ENCODE measurements around the gene EXD3.

The EXD3 gene

DNA sequence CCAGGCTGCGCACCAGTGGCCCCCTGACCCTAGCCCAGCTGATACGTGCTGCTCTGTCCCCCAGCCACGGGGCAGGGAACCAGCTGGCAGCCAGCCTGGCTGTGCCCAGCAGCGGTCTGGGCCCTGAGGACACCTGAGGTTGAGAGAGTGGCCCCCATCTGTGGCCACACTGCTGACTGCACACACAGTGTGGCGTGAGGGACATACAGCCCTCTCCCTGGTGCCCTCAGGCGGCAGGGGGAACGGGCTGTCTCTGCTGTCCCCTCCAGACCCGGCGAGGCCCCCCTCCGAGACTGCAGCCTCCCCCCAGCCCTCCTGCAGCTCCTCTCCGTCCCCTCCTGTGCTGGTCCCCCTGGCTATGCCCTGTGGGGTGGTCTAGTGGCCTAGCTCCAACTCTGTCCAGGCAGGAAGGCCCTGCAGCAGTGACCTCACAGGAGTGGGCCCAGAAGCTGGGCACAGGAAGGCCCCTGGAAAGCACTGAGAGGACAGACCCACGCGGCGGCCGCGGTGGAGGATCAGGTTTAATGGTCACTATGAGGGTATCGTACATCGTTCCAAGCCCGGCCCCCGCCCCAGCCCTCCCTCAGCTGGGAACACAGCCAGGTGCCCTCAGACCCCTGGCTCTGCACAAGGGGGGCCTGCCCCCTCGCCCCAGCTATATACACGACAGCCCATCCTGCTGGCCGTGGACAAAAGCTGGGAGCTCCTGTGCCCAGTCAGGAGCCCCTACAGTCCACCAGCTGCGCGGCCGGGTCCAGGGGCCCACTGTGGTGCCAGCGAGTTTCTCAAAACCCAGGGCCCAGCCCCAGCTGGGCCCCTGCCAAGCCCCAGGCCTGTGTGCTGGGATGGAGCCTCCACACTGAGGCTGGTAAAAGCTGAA lies 25.0 kb upstream of the EXD3 start:
- DNase-seq (ENCODE audit: low read depth in 2 of 2), result no peak

DNA sequence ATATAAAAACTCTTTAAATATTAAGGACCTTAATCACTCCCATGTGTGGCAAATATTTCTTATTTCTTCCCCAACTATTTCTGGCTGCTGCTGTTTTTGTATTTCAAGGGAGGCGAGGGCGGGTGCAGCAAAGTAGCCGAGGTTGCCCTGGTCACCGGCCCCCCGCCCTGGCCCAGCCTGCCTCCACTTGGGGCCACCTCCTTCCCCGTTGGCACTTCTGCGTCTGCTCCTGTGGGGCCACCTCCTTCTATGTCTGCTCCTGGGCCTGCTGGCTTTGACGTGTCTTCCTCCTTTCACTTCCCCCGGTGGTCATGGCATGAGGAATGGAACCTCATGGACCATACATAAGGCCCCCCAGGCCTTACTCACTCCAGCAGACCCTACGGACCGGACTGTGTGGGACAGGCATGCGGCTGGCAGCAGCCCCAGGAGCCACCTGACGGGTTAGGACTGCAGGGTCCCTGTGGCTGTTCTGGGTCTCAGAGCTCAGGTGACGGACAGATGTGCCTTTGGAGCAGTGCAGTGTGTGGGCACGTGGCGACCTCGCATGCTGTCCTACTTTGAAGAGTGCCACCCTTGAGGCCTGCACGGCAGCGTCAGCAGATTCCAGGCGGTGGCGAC lies 24.0 kb upstream of the EXD3 start:
- DNase-seq (ENCODE audit: low read depth in 2 of 2), result no peak

DNA sequence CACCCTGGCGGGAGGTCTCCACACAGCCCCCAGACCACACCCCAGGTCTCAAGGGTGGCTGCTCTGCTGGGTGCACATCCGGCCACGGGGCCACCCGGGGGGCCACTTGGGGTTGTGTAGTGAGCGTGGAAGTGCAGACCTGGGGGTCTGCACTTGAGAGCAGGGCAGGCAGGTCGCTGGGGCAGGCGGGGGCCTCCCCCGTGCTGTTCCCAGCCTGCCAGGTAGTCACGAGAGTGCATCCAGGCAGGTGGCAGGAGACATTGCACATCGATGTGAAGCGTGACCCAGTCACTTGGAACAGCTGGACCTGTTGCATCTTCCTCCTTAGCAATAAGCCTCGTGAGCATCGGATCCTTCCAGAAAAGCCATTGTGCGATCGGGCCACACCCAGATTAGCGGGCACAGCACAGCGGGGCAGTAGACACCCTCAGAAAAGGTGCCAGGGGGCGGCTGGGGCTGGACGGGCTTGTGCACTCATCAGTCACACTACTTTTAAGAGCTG lies 23.0 kb upstream of the EXD3 start:
- no peak for DNase-seq (ENCODE audit: low read depth in 2 of 2)

DNA sequence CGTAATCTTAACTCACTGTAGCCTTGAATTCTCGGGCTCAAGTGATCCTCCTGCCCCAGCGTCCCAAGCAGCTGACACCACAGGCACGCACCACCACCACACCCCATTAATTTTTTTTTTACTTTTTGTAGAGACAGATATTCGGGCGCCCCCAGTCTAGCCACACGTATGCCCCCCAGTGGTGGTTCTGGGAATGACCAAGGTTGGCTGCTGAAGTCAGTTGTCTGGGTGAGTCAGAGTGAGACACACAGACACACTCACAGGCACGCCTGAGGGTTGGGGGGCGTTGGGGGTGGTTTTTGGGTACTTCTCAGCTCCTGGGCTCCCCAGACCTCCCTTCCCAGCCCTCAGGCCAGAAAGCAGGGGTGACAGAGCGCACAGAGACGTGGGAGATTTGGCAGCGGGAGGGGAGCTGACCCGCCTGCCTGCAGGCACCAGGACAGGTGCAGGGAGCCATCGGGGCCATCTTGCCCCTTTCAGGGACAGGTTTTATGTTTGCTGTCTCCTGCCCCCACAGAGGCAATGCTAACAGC lies 22.4 kb upstream of the EXD3 start:
- DNase-seq (ENCODE audit: low read depth in 2 of 2), result peak; percentile 73 to 81

DNA sequence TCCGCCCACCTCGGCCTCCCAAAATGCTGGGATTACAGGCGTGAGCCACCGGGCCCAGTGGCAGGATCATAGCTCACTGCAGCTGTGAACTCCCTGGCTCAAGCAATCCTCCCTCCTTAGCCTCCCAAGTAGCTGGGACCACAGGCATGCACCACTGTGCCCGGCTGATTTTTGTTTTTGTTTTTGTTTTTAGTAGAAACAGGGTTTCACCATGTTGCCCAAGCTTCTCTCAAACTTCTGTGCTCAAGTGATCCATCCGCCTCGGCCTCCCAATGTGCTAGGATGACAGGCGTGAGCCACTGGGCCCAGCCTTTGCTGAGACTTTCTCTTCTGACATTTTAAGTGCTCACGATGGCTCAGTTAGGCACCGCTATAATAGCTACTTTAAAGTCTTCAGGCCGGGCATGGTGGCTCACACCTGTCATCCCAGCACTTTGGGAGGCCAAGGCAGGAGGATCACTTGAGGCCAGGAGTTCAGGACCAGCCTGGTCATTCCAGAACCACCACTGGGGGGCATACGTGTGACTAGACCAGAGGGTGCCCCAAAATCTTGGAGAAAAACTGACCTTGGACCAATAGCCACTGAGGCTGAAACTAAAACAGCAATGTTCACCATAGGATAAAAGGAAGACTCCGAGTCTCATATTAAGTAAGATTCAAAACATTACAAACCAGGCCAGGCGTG lies 21.3 kb upstream of the EXD3 start:
- DNase-seq (ENCODE audit: low read depth in 2 of 2), result no peak

DNA sequence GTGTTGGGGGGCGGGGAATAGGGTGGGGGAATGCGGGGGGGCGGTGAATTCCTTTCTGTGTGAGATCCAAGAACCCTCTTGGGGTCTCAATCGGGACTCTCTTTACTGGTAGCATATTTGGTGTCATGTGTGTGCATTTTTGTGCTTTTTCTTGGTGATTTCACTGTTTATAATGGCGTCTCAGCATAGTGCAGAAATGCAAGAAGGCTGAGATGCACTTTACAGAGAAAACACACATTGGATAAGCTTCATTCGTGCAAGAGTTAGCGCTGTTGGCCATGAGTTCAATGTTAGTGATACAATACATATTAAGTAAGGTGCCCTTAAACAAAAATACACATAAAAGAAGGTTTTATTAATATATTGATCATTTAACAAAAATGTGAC lies 19.0 kb upstream of the EXD3 start:
- no peak for DNase-seq (ENCODE audit: low read depth in 2 of 2)

DNA sequence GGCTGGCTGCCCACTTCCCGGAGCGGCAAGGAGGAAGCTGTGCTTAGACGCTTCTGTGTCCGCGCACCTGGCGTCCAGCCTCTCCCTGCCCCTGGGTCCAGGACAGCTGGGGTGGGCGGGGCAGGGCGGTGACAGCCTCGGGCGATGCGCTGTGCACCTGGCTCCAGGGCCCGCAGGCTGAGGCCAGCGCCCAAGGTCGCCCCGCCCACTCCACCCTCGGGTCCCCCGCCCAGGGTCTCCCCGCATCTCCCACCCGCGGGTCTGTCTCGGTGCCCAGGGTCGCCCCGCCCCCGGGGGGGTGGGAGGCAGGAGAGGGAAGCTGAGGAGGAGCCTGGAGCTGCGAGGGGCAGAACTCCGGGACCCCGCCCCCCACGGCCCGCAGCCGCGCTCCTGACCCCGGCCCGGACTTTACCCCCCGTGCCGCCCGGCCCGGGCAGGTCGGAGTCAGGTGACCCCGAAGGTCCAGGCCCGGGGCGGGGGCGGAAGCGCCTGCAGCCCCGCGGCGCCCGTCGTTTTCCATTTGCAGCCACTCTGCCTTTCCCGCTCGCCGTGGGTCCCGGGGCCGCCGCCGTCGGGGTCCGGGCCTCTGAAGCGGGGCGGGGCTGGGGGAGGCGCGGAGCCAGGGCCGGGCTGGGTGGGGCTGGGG lies 18.4 kb upstream of the EXD3 start, which contains the start of gene ENTPD8:
TSS of gene ENTPD8 (minus strand) at position 69 of the 646 bp plus-strand sequence. CDS start 3,072 bp downstream, outside the sequence.
- DNase-seq (ENCODE audit: low read depth in 2 of 2), result no peak

DNA sequence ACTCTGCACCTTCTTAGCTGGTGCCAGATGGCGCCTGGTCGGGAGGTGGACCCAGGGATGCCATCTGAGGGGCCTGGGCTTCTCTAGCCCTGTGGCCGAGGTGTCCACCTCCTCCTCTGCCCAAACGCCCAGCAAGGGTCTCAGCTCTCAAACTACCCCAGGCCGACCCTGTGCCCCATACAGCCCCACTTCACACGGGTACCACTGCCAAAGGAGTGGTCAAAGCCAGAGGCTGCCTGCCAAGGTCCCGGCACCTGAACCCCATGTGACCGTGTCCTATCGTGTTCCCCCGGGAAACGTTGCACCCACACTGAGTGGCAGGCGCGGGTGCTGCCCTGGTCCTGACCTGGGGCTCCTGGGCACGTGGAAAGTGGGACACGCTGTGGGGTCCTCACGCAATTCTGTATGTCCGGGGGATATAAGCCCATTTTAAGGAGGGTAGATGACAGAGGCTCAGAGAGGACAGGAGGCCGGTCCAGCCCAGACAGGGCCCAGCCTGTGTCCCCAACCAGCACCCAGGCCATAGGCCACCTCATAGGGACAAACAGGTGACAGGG lies 16.3 kb upstream of the EXD3 start:
- no peak for DNase-seq (ENCODE audit: low read depth in 2 of 2)

DNA sequence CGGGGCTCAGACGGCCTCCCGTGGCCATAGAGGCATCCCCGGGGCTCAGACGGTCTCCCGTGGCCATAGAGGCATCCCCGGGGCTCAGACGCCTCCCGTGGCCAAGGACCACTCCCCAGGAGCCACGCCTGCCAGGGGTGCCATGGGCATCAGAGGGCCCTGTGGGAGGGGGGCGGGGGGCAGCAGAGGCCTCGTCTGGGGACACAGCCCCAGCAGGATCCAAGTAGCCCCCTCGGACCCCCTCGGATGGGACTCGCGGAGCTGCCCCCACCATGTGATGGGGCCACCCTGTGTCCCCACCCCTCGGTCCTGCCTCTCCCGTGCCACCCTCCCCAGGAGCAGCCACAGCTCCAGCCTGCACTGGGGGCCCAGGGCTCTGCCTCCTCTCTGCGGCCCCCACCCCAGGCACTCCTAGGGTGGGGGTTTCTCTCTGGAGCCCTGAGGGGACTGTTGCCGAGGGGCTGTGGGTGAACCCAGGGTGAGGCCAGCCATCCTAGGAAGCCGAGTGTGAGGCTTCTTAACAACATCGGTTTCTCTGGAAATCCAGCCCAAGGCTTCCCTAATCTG lies 15.7 kb upstream of the EXD3 start:
- DNase-seq (ENCODE audit: low read depth in 2 of 2), result no peak

DNA sequence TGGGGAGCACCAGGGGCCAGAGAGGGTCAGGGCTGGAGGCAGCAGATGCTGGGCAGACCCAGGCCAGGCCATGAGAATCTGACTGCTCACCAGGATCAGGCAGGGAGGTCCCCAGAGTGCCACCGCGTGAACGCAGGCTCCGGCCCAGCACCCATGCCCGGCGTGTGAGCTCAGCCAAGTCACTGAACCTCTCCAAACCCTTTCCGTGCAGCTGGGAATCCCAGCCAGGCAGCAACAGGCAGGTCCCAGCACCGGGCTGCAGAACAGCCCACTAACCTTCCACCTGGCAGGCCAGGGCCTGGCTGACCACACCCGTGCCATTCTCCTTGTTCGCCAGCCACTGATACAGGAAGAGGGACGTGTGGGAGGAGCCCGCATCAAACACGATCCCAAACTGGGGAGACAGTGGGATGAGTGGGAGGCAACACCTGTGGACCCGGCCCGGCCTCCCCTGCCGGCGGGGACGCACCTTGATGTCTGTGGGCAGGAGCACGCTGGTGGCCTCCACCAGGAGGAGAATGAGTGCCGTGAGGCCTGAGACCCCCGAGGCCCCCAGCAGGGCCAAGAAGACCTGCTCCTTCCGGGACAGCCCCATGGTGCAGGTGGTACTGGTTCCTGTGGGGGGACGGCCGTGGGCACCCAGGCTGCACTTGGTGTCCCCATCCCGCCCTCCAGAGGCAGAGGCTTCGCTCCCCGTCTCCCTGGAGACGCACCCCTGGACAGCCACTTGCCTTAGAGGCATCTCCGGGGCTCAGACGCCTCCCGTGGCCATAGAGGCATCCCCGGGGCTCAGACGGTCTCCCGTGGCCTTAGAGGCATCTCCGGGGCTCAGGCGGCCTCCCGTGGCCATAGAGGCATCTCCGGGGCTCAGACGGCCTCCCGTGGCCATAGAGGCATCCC lies 15.0 kb upstream of the EXD3 start:
- no peak for DNase-seq (ENCODE audit: low read depth in 2 of 2)

DNA sequence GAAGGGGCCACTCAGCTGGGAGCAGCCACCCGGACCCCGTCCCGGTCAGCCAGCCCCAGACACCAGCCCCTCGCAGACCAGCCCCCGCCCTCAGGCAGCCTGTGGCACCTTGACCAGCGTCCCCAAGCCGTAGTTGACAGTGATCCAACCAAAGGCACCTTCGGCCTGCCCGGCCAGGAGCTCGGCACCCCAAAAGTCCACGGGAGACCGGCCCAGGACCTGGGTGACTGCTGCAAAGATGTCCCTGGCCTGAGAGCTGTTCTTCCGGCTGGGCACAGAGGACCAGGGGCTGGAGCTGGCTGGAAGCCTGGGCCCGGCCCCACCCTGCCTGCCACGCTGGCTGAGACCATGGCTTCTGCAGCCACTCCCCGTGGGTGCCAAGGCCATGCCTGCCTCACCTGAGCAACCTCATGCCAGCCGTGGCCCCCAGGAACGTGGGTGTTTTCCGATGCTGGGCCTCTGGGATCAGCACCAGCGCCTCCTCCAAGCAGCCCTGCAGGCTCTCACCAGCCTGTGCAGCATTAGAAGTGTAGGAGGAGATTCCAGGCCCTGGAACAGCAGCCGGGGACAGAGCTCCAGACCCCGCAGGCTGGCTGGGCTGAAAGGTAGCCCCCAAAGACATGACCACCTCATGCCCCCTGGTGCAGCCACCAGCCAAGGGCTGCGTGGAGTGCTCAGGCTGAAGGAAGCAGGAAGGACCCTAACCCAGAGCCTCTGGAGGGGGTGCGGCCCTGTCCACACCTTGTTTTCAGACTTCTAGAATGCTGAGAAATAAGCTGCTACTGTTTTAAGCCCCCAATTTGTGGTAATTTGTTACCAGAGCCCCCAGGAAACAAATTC lies 14.0 kb upstream of the EXD3 start:
- no peak for DNase-seq (ENCODE audit: low read depth in 2 of 2)

DNA sequence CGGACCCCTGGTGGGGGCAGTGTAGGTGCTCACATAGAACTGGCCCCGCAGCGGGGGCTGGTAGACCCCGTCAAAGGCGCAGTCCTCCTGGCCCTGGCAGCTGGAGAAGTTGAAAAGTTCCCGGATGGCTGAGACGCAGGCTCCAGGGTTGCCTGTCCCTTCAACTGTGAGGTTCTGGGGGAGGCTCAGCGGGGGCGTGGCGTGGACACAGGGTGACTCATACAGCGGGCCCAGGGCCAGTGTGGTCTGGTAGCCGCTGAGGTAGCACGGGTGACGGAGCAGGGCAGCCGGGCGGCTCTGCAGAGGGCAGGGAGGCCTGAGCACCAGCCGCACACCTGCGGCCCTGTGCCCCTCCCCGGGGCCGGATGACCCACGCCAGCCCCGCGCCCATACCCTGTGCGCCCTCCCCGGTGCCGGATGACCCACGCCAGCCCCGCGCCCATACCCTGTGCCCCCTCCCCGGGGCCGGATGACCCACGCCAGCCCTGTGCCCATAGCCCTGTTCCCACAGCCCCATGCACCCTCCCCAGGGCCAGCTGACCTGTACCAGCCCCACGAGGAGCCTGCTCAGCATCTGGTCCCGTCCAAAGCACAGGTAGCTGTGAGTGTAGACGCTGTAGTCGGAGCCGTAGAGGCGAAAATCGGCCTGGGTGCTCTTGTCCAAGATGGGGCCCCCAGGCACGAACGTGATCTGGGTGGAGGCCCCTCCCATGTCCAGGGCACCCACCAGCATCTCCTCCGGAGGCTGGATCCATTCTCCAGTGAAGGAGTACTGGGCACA lies 13.2 kb upstream of the EXD3 start:
- DNase-seq (ENCODE audit: low read depth in 2 of 2), result no peak

DNA sequence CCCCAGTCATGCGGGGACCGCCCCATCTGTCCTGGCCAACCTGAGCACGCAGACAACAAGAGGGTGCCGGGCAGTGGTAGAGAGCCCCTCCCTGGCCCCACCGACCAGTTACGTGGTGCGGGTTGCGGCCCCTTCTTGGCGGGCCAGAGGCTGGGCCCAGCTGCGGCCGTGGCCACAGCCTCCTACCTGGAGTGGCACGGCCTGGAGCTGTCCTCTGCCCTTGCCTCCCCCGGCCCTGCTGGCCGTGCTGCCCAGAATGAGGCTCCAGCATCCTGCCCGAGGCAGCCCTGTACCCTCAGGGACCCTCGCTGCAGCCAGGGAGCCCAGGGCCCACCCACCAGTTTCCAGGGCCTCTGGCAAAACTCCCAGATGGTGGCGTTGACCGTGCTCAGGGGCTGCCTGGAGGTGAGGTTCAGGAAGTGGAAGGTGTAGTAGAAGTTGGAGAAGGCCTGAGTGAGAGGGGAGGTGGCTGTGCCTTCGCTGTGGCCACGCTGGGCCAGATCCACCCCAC lies 12.5 kb upstream of the EXD3 start:
- DNase-seq (ENCODE audit: low read depth in 2 of 2), result no peak

DNA sequence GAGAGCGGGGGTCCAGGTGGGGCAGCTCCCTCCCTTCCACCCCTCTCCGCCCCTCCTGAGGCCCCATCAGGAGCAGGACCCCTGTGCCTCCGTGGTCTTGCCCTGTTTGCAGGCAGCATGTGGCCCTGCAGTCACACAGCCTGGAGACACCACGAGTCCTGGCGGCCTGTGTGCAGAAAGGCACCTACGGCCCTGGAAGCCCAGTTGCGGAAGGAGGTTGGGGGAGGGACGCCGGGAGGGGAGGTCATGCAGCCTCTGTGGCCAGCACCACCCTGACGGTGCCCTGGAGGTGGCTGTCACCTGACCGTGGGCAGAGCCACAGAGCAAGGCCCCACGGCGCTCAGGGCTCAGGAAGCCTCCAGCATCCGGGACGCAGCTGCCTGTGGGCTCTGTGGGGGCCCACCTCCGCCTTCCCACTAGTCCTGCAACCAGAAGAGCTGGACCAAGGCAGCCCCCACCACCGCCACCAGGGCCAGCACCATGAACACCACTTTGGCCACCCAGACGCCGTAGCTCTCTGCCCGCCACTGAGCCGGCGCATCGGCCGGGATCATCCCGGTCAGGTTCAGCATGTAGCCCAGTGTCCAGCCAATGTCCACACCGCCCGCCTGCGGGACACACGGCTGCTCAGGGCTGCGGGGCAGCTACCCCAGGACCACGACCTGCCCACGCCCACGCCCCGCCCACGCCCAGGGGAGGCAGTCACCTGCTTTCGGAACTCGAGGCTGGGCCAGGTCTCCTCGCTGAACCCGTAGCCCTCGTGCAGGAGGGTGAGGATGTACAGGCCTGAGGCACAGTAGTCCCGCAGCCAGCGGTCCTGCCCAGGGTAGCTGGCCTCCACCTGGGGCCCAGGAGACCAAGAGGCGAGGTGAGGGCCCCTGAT lies 11.8 kb upstream of the EXD3 start:
- DNase-seq (ENCODE audit: low read depth in 2 of 2), result no peak

DNA sequence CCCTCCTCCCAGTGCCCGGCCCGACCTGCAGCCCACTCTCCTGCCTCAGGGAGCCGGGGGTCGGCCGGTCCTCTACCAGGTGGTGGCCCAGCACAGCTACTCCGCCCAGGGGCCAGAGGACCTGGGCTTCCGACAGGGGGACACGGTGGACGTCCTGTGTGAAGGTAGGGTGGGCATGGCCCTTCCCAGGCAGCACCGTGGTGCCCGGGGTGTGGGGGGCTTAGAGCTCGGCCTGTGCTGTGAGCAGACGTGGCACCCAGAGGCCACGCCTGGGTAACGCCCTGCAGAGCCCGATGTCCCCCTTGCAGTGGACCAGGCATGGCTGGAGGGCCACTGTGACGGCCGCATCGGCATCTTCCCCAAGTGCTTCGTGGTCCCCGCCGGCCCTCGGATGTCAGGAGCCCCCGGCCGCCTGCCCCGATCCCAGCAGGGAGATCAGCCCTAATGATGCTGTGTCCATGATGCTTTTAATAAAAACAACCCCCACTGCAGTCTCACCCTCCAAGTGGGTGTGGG lies 11.0 kb upstream of the EXD3 start:
- DNase-seq (ENCODE audit: low read depth in 2 of 2), result no peak

DNA sequence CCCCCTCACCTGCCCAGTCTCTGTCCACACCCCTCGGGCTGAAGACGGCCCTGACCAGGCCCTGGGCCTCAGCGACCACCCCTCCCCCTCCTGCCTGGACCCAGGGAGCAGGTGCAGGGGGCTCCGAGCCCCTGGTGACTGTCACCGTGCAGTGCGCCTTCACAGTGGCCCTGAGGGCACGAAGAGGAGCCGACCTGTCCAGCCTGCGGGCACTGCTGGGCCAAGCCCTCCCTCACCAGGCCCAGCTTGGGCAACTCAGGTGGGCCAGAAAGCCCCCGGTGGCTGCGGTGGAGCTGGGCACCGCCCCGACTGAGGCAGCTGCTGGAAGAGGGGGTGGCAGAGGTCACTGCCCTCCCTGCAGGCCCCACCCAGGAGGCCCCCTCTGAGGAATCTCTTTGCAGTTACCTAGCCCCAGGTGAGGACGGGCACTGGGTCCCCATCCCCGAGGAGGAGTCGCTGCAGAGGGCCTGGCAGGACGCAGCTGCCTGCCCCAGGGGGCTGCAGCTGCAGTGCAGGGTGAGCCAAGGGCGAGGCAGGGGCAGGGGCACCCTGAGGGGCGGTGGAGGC lies 10.5 kb upstream of the EXD3 start:
- no peak for DNase-seq (ENCODE audit: low read depth in 2 of 2)

Measured in stimulated activated CD8-positive, alpha-beta memory T cell treated with anti-CD3 and anti-CD28 coated beads, Interleukin-7, amount 100 ng/mL, for 4 hours (primary cell).